Activated CD8-positive, alpha-beta T cell treated with anti-CD3 and anti-CD28 coated beads for 36 hours (primary cell): ENCODE data around the gene CXCL16. TPM values are rescaled to one million over a fixed set of nuclear protein-coding genes. Genes with fewer than 3 reads are reported as not detected.

Experiments used
- total RNA-seq, 2 experiments: library from RNA; stranded (reverse); gene quantifications; one replicate each; pipeline ENCODE4 v1.2.3, GENCODE V29; 2021

The CXCL16 gene
- total RNA-seq, 2 experiments from 2014 or later = 2.0 to 2.5 TPM

Other genes with a start within 250 kb of the CXCL16 start
- 1 to 10 TPM in 1 of 2 experiments, under 1 TPM in 1; 0.95 to 1.2 TPM for gene SPNS2, start 241.0 kb downstream of the CXCL16 start, total RNA-seq
- gene MYBBP1A, start 184.5 kb downstream of the CXCL16 start, total RNA-seq = 100 to 1,000 TPM; 104 to 107 TPM
- not detected for gene GGT6, start 179.4 kb downstream of the CXCL16 start, total RNA-seq
- not detected for gene SMTNL2, start 155.4 kb downstream of the CXCL16 start, total RNA-seq
- not detected for gene ALOX15, start 98.2 kb downstream of the CXCL16 start, total RNA-seq
- 100 to 1,000 TPM; 108 to 117 TPM for gene PELP1, start 35.8 kb downstream of the CXCL16 start, total RNA-seq
- 100 to 1,000 TPM; 163 to 176 TPM for gene ARRB2, start 29.3 kb downstream of the CXCL16 start, total RNA-seq
- gene MED11, start 8.5 kb downstream of the CXCL16 start, total RNA-seq = 10 to 100 TPM; 19.0 to 23.8 TPM
- gene ZMYND15, start 95 bp downstream of the CXCL16 start, total RNA-seq = not detected
- gene TM4SF5, start 32.0 kb upstream of the CXCL16 start, total RNA-seq = not detected
- not detected for gene VMO1, start 46.4 kb upstream of the CXCL16 start, total RNA-seq
- not detected for gene GLTPD2, start 49.0 kb upstream of the CXCL16 start, total RNA-seq
- gene PSMB6, start 56.2 kb upstream of the CXCL16 start, total RNA-seq = 100 to 1,000 TPM; 131 to 139 TPM
- 1 to 10 TPM; 6.2 to 6.8 TPM for gene PLD2, start 67.2 kb upstream of the CXCL16 start, total RNA-seq
- 10 to 100 TPM; 50.8 to 51.5 TPM for gene MINK1, start 93.4 kb upstream of the CXCL16 start, total RNA-seq
- gene C17orf107, start 159.6 kb upstream of the CXCL16 start, total RNA-seq = 1 to 10 TPM; 3.0 to 3.6 TPM
- gene CHRNE, start 163.2 kb upstream of the CXCL16 start, total RNA-seq = under 1 TPM; 0.45 to 0.78 TPM
- not detected for gene GP1BA, start 192.3 kb upstream of the CXCL16 start, total RNA-seq
- gene SLC25A11, start 200.1 kb upstream of the CXCL16 start, total RNA-seq = 10 to 100 TPM; 80.8 to 87.0 TPM
- gene RNF167, start 200.3 kb upstream of the CXCL16 start, total RNA-seq = 100 to 1,000 TPM; 144 to 152 TPM
- gene PFN1, start 208.6 kb upstream of the CXCL16 start, total RNA-seq = 1,000 to 10,000 TPM; 1,726 to 1,759 TPM
- gene ENO3, start 211.2 kb upstream of the CXCL16 start, total RNA-seq = 10 to 100 TPM; 31.3 to 34.0 TPM
- gene SPAG7, start 227.9 kb upstream of the CXCL16 start, total RNA-seq = 10 to 100 TPM; 62.7 to 62.9 TPM
- 10 to 100 TPM; 91.5 to 99.0 TPM for gene CAMTA2, start 247.7 kb upstream of the CXCL16 start, total RNA-seq